Coronary artery (tissue), 2 donors: Measurements from ENCODE around the gene DNAH1.

ENCODE experiments used
- DNase-seq: peaks from one replicate; pipeline ENCODE4 v3.0.0-alpha.2; 2017; ENCODE audit warnings: low spot score
- H3K27ac ChIP-seq, 2 donors: fragments of 200-600 bp; sonication (generic); one replicate each; pipeline ENCODE4 v1.5.1; 2016 to 2019
- H3K4me3 ChIP-seq: fragments of 200-600 bp; sonication (generic); 2 replicates; pipeline ENCODE4 v1.5.1; 2016; ENCODE audit warnings: mild to moderate bottlenecking, moderate library complexity
- TF ChIP-seq, protein P1 (sequence below): fragments of 200-600 bp; sonication (generic); IDR thresholded peaks from one replicate; pipeline ENCODE4 v1.5.1; 2019; ENCODE audit warnings: antibody characterized with exemption

Gene DNAH1

DNA sequence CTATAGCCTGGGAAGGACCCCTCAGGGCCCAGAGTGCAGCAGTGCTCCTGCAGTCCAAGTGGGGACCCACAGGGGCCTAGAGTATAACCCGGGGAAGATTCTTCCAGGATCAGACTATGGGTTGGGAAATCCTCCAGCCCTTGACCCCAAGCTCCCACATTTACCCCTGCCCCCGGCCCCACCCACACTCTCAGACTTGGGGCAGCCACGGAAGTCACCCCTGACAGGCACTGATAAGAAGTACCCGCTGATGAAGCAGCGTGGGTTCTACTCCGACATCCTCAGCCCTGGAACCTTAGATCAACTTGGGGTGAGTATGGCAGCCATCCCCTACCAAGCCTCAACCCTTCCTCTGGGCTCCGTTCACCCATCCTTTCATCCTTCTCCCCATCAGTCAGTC, 6.3 kb downstream of the DNAH1 start:
- no peak overlapping the region for H3K4me3 ChIP-seq
- no peak for DNase-seq
- TF ChIP-seq, protein P1, sequence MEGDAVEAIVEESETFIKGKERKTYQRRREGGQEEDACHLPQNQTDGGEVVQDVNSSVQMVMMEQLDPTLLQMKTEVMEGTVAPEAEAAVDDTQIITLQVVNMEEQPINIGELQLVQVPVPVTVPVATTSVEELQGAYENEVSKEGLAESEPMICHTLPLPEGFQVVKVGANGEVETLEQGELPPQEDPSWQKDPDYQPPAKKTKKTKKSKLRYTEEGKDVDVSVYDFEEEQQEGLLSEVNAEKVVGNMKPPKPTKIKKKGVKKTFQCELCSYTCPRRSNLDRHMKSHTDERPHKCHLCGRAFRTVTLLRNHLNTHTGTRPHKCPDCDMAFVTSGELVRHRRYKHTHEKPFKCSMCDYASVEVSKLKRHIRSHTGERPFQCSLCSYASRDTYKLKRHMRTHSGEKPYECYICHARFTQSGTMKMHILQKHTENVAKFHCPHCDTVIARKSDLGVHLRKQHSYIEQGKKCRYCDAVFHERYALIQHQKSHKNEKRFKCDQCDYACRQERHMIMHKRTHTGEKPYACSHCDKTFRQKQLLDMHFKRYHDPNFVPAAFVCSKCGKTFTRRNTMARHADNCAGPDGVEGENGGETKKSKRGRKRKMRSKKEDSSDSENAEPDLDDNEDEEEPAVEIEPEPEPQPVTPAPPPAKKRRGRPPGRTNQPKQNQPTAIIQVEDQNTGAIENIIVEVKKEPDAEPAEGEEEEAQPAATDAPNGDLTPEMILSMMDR = no peak

DNA sequence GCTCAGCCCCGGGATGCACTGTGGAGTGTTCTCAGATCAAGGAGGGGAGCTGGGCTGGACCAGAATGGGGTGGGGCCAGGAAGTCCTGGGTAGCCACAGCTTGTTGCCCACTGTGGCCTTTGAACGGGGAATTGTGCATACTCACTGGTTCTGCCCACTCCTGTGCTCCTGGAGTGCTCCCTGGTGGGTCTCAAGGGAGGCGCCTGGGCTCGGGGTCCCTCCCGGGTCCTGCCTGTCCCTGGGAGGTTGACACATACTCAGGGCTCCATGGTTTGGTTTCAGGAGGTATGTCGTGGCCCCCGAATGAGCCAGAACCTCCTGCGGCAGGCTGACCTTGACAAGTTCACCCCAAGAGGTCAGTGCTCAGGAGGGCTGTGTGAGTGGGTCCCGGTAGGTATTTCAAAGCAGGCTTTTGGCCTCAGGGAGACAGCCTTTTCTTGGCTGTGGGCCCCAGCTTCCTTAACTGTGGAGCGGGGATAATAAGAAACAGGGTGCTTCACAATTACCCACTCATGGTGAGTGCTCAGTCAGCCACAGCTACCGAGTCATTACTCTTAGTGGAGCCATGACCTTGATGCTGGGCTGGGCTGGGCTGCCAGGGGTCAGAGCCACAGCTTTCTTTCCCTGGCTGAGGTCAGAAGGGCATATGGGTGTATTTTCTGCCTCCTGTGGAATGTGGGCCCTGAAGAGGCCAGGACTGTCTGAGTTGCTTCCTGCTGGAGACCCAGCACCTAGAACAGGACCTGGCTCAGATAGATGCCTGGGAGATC, 7.6 kb downstream of the DNAH1 start:
- DNase-seq = no peak
- TF ChIP-seq, protein P1 = no peak
- Histone ChIP-seq H3K4me3 (no peak overlapping the region), H3K27ac (no peak overlapping the region)

More for the DNA sequence above, 6.3 kb downstream of the DNAH1 start:
- no peak overlapping the region for H3K27ac ChIP-seq

DNA sequence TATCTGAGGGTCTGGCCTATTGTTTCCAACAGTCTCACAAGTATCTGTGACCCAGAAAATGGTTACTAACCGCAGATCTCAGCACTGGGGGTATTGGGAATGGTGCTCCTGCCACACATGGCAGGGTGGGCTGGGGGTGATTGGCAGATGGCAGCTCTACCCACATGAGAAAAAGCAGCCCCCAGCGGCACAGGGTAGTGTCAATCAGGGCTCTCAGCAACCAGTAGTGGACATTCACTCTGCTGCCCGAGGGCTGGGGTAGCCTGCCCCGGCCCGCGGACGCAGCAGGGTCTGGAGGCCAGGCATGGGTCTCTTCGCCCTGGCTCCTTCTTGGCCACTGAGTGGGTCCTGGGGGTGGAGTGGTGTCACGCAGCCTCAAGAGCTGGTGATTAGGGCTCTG, 8.6 kb downstream of the DNAH1 start:
- no peak for DNase-seq
- no peak overlapping the region for H3K27ac ChIP-seq
- TF ChIP-seq, protein P1 = no peak
- H3K4me3 ChIP-seq = no peak overlapping the region

DNA sequence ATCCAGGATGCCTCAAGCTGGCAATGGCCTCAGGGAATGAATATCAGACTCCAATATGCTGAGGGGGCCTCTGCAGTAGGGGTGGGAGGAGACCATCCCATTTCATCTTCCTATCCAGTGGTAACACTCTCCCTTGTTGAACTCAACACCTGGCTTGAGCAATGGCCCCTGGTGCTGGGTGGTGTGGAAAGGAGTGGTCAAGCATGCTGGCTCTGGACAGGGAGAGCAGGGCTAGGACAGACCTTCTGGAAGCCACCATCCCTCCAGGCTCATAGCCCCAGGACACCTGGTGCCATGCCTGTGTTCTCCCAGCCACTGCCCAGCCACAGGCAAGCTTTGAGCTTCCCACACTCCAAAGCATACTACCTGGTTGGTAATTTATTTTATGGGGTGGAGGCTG, 9.6 kb downstream of the DNAH1 start:
- no peak for DNase-seq
- Histone ChIP-seq H3K4me3 (no peak overlapping the region), H3K27ac (no peak overlapping the region)
- TF ChIP-seq, protein P1 = no peak

DNA sequence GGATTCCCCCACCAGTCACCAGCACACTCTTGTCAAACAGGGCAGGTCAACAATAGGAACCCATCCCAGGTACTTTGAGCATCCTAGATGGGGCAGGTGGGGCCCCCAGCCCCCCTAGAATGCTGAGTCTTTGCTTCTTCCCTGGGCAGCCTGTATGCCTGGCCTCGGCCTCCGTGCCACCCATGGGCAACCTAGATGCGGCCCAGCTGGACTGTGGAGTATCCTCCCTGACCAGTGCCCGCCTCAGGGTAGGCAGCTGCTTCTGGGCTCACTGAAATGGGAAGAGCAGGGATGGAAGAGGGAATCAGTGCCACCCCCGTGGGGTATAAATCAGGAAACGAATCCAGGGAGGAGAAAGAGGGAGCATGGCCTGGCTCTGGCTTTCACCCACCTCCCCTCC, 10.9 kb downstream of the DNAH1 start:
- Histone ChIP-seq H3K4me3 (no peak overlapping the region), H3K27ac (no peak overlapping the region)
- TF ChIP-seq, protein P1 = no peak
- DNase-seq = no peak

DNA sequence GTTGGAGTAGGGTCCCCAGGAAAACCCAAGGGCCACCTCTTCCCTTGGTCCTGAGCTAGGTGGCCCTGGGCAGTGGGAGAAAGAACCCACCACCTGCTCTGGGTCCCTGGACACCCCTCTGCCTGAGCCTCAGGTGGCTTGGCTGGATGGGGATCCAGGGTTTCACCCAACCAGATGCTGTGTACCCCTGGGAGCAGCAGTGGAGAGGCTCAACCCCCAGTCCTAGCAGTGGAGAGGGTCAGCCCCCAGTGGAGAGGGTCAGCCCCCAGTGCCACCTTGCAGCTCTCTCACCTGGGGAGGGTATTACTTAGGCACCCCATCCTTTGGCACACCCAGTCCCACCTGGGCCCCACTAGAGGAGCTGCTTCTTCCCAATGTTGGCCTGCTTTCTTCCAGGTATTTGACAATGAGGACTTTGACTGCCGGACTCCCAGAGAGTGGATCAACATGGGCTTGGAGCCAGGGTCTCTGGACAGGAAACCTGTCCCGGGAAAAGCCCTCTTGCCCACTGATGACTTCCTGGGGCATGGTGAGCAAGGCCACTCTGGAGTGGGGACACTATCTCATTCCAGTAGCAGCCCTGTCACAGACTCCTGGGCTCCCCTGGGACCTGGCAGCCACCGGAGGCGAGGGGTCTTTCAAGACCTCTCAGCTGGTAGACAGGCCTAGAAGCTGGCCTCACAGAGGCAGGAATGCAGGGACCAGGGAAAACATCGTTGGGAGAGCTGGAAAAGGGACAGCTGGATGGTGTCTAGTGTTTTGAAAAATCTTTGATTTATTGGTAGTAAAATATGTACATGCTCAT, 11.6 kb downstream of the DNAH1 start:
- no peak overlapping the region for H3K27ac ChIP-seq
- no peak overlapping the region for H3K4me3 ChIP-seq
- no peak for DNase-seq
- TF ChIP-seq, protein P1 = no peak
